ENCODE results near the gene RAB41. TPM values are rescaled to one million over a fixed set of nuclear protein-coding genes. Genes with fewer than 3 reads are reported as not detected.
"Not testable (repeated sequence)": the region's sequence is repeated elsewhere in the genome, so short reads cannot be mapped to it uniquely, and the experiment has no call there.

The RAB41 gene
- polyA plus RNA-seq, 3 donors = not detected

DNA sequence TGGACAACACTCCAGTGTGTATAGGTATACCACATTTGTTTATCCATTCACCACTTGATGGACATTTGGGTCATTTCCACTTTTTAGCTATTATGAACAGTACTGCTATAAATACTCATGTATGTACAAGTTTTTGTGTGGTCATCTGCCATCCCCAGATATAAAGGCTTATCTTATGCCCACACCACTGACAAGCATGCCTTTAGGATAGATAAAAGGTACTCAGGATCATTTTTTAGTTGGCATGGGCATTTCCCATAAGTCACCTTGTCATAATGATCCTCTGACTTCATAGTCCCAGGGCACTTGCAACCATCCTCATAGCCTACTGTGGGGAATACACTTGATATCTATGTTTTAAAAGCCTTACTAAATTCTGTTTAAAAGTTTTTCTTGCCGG, 41.2 kb upstream of the RAB41 start:
- no peaks in the 10 kb centered on the region for H3K4me1 Mint-ChIP-seq
- H3K79me2 ChIP-seq (ENCODE audit: insufficient read depth, low read length) = no peaks in the 10 kb centered on the region
- H3K4me2 ChIP-seq (replicated peaks; ENCODE audit: extremely low read depth, low read length, poor library complexity, severe bottlenecking) = no peak overlapping the region
- no peak overlapping the region for H3K4me3 Mint-ChIP-seq
- H3K4me3 ChIP-seq (replicated peaks in 1 of 3; ENCODE audit: low read depth in 2 of 3, low read length in 3 of 3) = no peak overlapping the region
- H4K20me1 ChIP-seq (ENCODE audit: insufficient read depth, low read length) = no peaks in the 10 kb centered on the region
- no peak overlapping the region for H3K27ac ChIP-seq (ENCODE audit: low read depth in 1 of 2, low read length in 2 of 2)
- no peak overlapping the region for H2AFZ ChIP-seq (ENCODE audit: insufficient read depth, low read depth, low read length, poor library complexity, severe bottlenecking)
- no peaks in the 10 kb centered on the region for H3K36me3 ChIP-seq (replicated peaks in 1 of 2; ENCODE audit: control insufficient read depth in 1 of 2, insufficient read depth in 2 of 2, low read length in 2 of 2)
- H3K27ac Mint-ChIP-seq = no peak overlapping the region
- H3K36me3 Mint-ChIP-seq = no peaks in the 10 kb centered on the region
- H3K9me3 ChIP-seq (replicated peaks in 1 of 2; ENCODE audit: control insufficient read depth in 1 of 2, insufficient read depth in 1 of 2, low read length in 2 of 2) = no peaks in the 10 kb centered on the region
- TF ChIP-seq, protein P1, sequence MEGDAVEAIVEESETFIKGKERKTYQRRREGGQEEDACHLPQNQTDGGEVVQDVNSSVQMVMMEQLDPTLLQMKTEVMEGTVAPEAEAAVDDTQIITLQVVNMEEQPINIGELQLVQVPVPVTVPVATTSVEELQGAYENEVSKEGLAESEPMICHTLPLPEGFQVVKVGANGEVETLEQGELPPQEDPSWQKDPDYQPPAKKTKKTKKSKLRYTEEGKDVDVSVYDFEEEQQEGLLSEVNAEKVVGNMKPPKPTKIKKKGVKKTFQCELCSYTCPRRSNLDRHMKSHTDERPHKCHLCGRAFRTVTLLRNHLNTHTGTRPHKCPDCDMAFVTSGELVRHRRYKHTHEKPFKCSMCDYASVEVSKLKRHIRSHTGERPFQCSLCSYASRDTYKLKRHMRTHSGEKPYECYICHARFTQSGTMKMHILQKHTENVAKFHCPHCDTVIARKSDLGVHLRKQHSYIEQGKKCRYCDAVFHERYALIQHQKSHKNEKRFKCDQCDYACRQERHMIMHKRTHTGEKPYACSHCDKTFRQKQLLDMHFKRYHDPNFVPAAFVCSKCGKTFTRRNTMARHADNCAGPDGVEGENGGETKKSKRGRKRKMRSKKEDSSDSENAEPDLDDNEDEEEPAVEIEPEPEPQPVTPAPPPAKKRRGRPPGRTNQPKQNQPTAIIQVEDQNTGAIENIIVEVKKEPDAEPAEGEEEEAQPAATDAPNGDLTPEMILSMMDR (IDR thresholded peaks at IDR 0.05) = no peak
- no CpG with 5 or more reads among the region's 1 CpG for WGBS (ENCODE audit: insufficient coverage)
- H3K27me3 Mint-ChIP-seq (ENCODE audit: low read depth in 3 of 3) = peaks cover 0 to 3% (median 1%) of the 10 kb centered on the region in 3 donors
- H3K9me3 Mint-ChIP-seq = no peaks in the 10 kb centered on the region
- no peak for DNase-seq
- no peak overlapping the region for H3K9ac ChIP-seq (ENCODE audit: insufficient read depth, low read length, poor library complexity, severe bottlenecking)
- intact Hi-C loops (cut with micrococcal nuclease) = no loop called here
- H3K4me1 ChIP-seq (ENCODE audit: control insufficient read depth in 1 of 2, insufficient read depth in 2 of 2, low read length in 2 of 2) = no peaks in the 10 kb centered on the region
- peaks cover 0 to 2% of the 10 kb centered on the region in 2 donors for H3K27me3 ChIP-seq (ENCODE audit: control insufficient read depth in 2 of 2, insufficient read depth in 2 of 2, low read length in 2 of 2)

- no CpG with 5 or more reads among the region's 2 CpGs for WGBS (ENCODE audit: insufficient coverage)
- Histone ChIP-seq H3K9ac (ENCODE audit: insufficient read depth, low read length, poor library complexity, severe bottlenecking) (no peak overlapping the region), H3K4me1 (ENCODE audit: control insufficient read depth in 1 of 2, insufficient read depth in 2 of 2, low read length in 2 of 2) (no peaks in the 10 kb centered on the region), H3K4me3 (replicated peaks in 1 of 3; ENCODE audit: low read depth in 2 of 3, low read length in 3 of 3) (no peak overlapping the region), H3K27ac (ENCODE audit: low read depth in 1 of 2, low read length in 2 of 2) (no peak overlapping the region), H3K79me2 (ENCODE audit: insufficient read depth, low read length) (no peaks in the 10 kb centered on the region), H4K20me1 (ENCODE audit: insufficient read depth, low read length) (no peaks in the 10 kb centered on the region), H3K4me2 (replicated peaks; ENCODE audit: extremely low read depth, low read length, poor library complexity, severe bottlenecking) (no peak overlapping the region), H3K36me3 (replicated peaks in 1 of 2; ENCODE audit: control insufficient read depth in 1 of 2, insufficient read depth in 2 of 2, low read length in 2 of 2) (no peaks in the 10 kb centered on the region), H3K9me3 (replicated peaks in 1 of 2; ENCODE audit: control insufficient read depth in 1 of 2, insufficient read depth in 1 of 2, low read length in 2 of 2) (no peaks in the 10 kb centered on the region), H3K27me3 (ENCODE audit: control insufficient read depth in 2 of 2, insufficient read depth in 2 of 2, low read length in 2 of 2) (peaks cover 0 to 2% of the 10 kb centered on the region in 2 donors), H2AFZ (ENCODE audit: insufficient read depth, low read depth, low read length, poor library complexity, severe bottlenecking) (no peak overlapping the region)
- Mint-ChIP-seq H3K4me3 (no peak overlapping the region), H3K27ac (no peak overlapping the region), H3K4me1 (no peaks in the 10 kb centered on the region), H3K27me3 (ENCODE audit: low read depth in 3 of 3) (peaks cover 0 to 3% (median 1%) of the 10 kb centered on the region in 3 donors), H3K36me3 (no peaks in the 10 kb centered on the region), H3K9me3 (no peaks in the 10 kb centered on the region)
- no peak for DNase-seq
- TF ChIP-seq, protein P1 (IDR thresholded peaks at IDR 0.05) = no peak
- intact Hi-C loops (cut with micrococcal nuclease) = no loop called here
These were observed 40.5 kb upstream of the RAB41 start for GRCh38 chrX:70241501-70241900.

- H3K27ac ChIP-seq (ENCODE audit: low read depth in 1 of 2, low read length in 2 of 2); H3K36me3 Mint-ChIP-seq; H4K20me1 ChIP-seq (ENCODE audit: insufficient read depth, low read length); H3K27me3 ChIP-seq (ENCODE audit: control insufficient read depth in 2 of 2, insufficient read depth in 2 of 2, low read length in 2 of 2); H3K36me3 ChIP-seq (replicated peaks in 1 of 2; ENCODE audit: control insufficient read depth in 1 of 2, insufficient read depth in 2 of 2, low read length in 2 of 2); H3K9me3 ChIP-seq (replicated peaks in 1 of 2; ENCODE audit: control insufficient read depth in 1 of 2, insufficient read depth in 1 of 2, low read length in 2 of 2); H3K4me3 Mint-ChIP-seq; H3K4me1 Mint-ChIP-seq; H2AFZ ChIP-seq (ENCODE audit: insufficient read depth, low read depth, low read length, poor library complexity, severe bottlenecking); H3K4me3 ChIP-seq (replicated peaks in 1 of 3; ENCODE audit: low read depth in 2 of 3, low read length in 3 of 3); H3K79me2 ChIP-seq (ENCODE audit: insufficient read depth, low read length); H3K9ac ChIP-seq (ENCODE audit: insufficient read depth, low read length, poor library complexity, severe bottlenecking); H3K27me3 Mint-ChIP-seq (ENCODE audit: low read depth in 3 of 3); intact Hi-C loops (cut with micrococcal nuclease); H3K9me3 Mint-ChIP-seq; DNase-seq; H3K4me2 ChIP-seq (replicated peaks; ENCODE audit: extremely low read depth, low read length, poor library complexity, severe bottlenecking); H3K4me1 ChIP-seq (ENCODE audit: control insufficient read depth in 1 of 2, insufficient read depth in 2 of 2, low read length in 2 of 2); H3K27ac Mint-ChIP-seq: not testable (repeated sequence)
- WGBS (ENCODE audit: insufficient coverage) = 90% methylated on average over 2 of the region's 5 CpGs
These were observed 38.4 kb upstream of the RAB41 start for GRCh38 chrX:70243601-70244000.
